CD14-positive monocyte (primary cell): Measurements from ENCODE around the gene NFKB2. TPM values are rescaled to one million over a fixed set of nuclear protein-coding genes. Genes with fewer than 3 reads are reported as not detected.

Experiments used
- DNase-seq, 3 donors: peaks; one replicate each; pipeline ENCODE4 v3.0.0-alpha.2; 2011 to 2022
- H2AFZ ChIP-seq: 2 replicates; pipeline ENCODE4 v1.6.0; 2012; ENCODE audit warnings: mild to moderate bottlenecking, low read depth, low read length, inconsistent platforms; ENCODE audit not compliant: insufficient read depth, poor library complexity, severe bottlenecking
- H3K27ac ChIP-seq, 2 donors: 1 replicate in 1 of 2; 2 replicates in 1 of 2; pipeline ENCODE4 v1.5.1; 2012 to 2013; ENCODE audit warnings: low read length in 2 of 2, control low read depth in 1 of 2, inconsistent platforms in 1 of 2, low read depth in 1 of 2, mild to moderate bottlenecking in 1 of 2
- H3K27me3 ChIP-seq, 2 donors: one replicate each; pipeline versions ENCODE4 v1.6.0 to v1.6.1; 2011 to 2013; ENCODE audit warnings: low read length in 2 of 2; ENCODE audit not compliant: control insufficient read depth in 2 of 2, insufficient read depth in 2 of 2
- H3K36me3 ChIP-seq, 2 donors: replicated peaks in 1 of 2; 1 replicate in 1 of 2; 2 replicates in 1 of 2; pipeline versions ENCODE4 v1.5.1 to v1.6.1; 2012 to 2013; ENCODE audit warnings: low read length in 2 of 2, control low read depth in 1 of 2, inconsistent platforms in 1 of 2, mild to moderate bottlenecking in 1 of 2; ENCODE audit not compliant: insufficient read depth in 2 of 2, control insufficient read depth in 1 of 2
- H3K4me1 ChIP-seq, 2 donors: 1 replicate in 1 of 2; 2 replicates in 1 of 2; pipeline versions ENCODE4 v1.5.1 to v1.6.1; 2012 to 2013; ENCODE audit warnings: low read length in 2 of 2, control low read depth in 1 of 2, inconsistent platforms in 1 of 2, mild to moderate bottlenecking in 1 of 2, moderate library complexity in 1 of 2; ENCODE audit not compliant: insufficient read depth in 2 of 2, control insufficient read depth in 1 of 2
- H3K4me2 ChIP-seq: replicated peaks from 2 replicates; pipeline ENCODE3; 2012; ENCODE audit warnings: low read length, moderate library complexity, mild to moderate bottlenecking; ENCODE audit not compliant: poor library complexity, severe bottlenecking; ENCODE audit errors: extremely low read depth
- H3K4me3 ChIP-seq, 3 experiments: fragments of 200-600 bp in 1 of 3; sonication (generic) in 1 of 3; replicated peaks in 1 of 3; 1 replicate in 2 of 3; 2 replicates in 1 of 3; pipeline ENCODE4 v1.5.1; 2011 to 2013; ENCODE audit warnings: low read length in 3 of 3, mild to moderate bottlenecking in 3 of 3, control low read depth in 2 of 3, low read depth in 2 of 3, inconsistent platforms in 1 of 3, moderate library complexity in 1 of 3
- H3K79me2 ChIP-seq: 2 replicates; pipeline ENCODE4 v1.6.0; 2012; ENCODE audit warnings: mild to moderate bottlenecking, control low read depth, inconsistent platforms, low read length, moderate library complexity; ENCODE audit not compliant: insufficient read depth
- H3K9ac ChIP-seq: 2 replicates; pipeline ENCODE4 v1.6.0; 2017; ENCODE audit warnings: low read length, mild to moderate bottlenecking; ENCODE audit not compliant: insufficient read depth, poor library complexity, severe bottlenecking
- H3K9me3 ChIP-seq, 2 donors: replicated peaks in 1 of 2; 1 replicate in 1 of 2; 2 replicates in 1 of 2; pipeline versions ENCODE4 v1.5.1 to v1.6.1; 2012 to 2013; ENCODE audit warnings: low read length in 2 of 2, control low read depth in 1 of 2; ENCODE audit not compliant: control insufficient read depth in 1 of 2, insufficient read depth in 1 of 2
- H4K20me1 ChIP-seq: 2 replicates; pipeline ENCODE4 v1.6.0; 2012; ENCODE audit warnings: mild to moderate bottlenecking, low read length, control low read depth, moderate library complexity; ENCODE audit not compliant: insufficient read depth
- H3K27ac Mint-ChIP-seq, 7 donors: one replicate each; pipeline ENCODE4 v1.8.0; 2020; ENCODE audit warnings: mild to moderate bottlenecking in 7 of 7, mixed read lengths in 7 of 7, moderate library complexity in 6 of 7, inconsistent platforms in 2 of 7
- H3K27me3 Mint-ChIP-seq, 3 donors: one replicate each; pipeline ENCODE4 v1.8.0; 2021 to 2022; ENCODE audit warnings: low read depth in 3 of 3, mild to moderate bottlenecking in 3 of 3, mixed read lengths in 3 of 3, moderate library complexity in 3 of 3, inconsistent platforms in 1 of 3
- H3K36me3 Mint-ChIP-seq, 2 donors: one replicate each; pipeline ENCODE4 v1.8.0; 2020; ENCODE audit warnings: mixed read lengths in 2 of 2, inconsistent platforms in 1 of 2, mild to moderate bottlenecking in 1 of 2
- H3K4me1 Mint-ChIP-seq: one replicate; pipeline ENCODE4 v1.8.0; 2020; ENCODE audit warnings: mild to moderate bottlenecking, mixed read lengths
- H3K4me3 Mint-ChIP-seq, 2 donors: one replicate each; pipeline ENCODE4 v1.8.0; 2020; ENCODE audit warnings: mild to moderate bottlenecking in 2 of 2, mixed read lengths in 2 of 2, moderate library complexity in 1 of 2
- H3K9me3 Mint-ChIP-seq, 7 donors: one replicate each; pipeline ENCODE4 v1.8.0; 2020 to 2022; ENCODE audit warnings: mixed read lengths in 7 of 7, mild to moderate bottlenecking in 6 of 7, moderate library complexity in 6 of 7, inconsistent platforms in 2 of 7
- CTCF ChIP-seq: fragments of 200-600 bp; IDR thresholded peaks from one replicate; pipeline ENCODE4 v1.8.0; 2022; ENCODE audit warnings: antibody characterized with exemption, mild to moderate bottlenecking
- WGBS: methylation state at CpG from one replicate; pipeline ENCODE4 v1.1.5; 2013; ENCODE audit warnings: missing lambda C conversion rate; ENCODE audit not compliant: insufficient coverage; 5-methylcytosine and 5-hydroxymethylcytosine counted together
- intact Hi-C, 2 donors: fragments of 100-400 bp; cut with micrococcal nuclease; formaldehyde crosslinking; loops; one replicate each; pipeline versions ENCODE4 v1.15.0 to v1.15.1; 2023
- polyA plus RNA-seq, 3 donors: library from polyadenylated mRNA; depleted of rRNA in 1 of 3; unstranded in 2 of 3; stranded (reverse) in 1 of 3; fragments of 300-500 nt in 2 of 3; fragments of >200 nt in 1 of 3; fragmentation: Illumina TruSeq in 2 of 3; gene quantifications; 1 replicate in 2 of 3; 2 replicates in 1 of 3; pipeline ENCODE4 v1.2.3, GENCODE V29; 2012 to 2021

The NFKB2 gene
- polyA plus RNA-seq, 3 donors = 6.8 to 111 (median 15.0) TPM

- WGBS = 89% methylated on average over 13 of the region's 14 CpGs
- Mint-ChIP-seq H3K36me3 (peaks cover 4 to 15% of the 10 kb centered on the region in 2 donors), H3K4me1 (peaks cover 25% of the 10 kb centered on the region), H3K27me3 (peaks cover 59 to 83% (median 60%) of the 10 kb centered on the region in 3 donors), H3K4me3 (peak overlapping the region in 1 of 2 donors; percentile 80), H3K9me3 (peaks cover 0 to 17% (median 11%) of the 10 kb centered on the region in 7 donors), H3K27ac (no peak overlapping the region)
- Histone ChIP-seq H2AFZ (no peak overlapping the region), H3K9me3 (peaks cover 0 to 35% of the 10 kb centered on the region in 2 donors), H3K4me1 (peaks cover 6 to 22% of the 10 kb centered on the region in 2 donors), H3K27me3 (peaks cover 50 to 68% of the 10 kb centered on the region in 2 donors), H3K79me2 (no peaks in the 10 kb centered on the region), H4K20me1 (no peaks in the 10 kb centered on the region), H3K9ac (no peak overlapping the region), H3K4me2 (no peak overlapping the region), H3K27ac (no peak overlapping the region), H3K36me3 (no peaks in the 10 kb centered on the region), H3K4me3 (no peak overlapping the region)
- DNase-seq = no peak
- intact Hi-C loops = no loop called here
- TF ChIP-seq CTCF = no peak
These were observed 16.1 kb downstream of the NFKB2 start for GRCh38 chr10:102411341-102412255.

DNA sequence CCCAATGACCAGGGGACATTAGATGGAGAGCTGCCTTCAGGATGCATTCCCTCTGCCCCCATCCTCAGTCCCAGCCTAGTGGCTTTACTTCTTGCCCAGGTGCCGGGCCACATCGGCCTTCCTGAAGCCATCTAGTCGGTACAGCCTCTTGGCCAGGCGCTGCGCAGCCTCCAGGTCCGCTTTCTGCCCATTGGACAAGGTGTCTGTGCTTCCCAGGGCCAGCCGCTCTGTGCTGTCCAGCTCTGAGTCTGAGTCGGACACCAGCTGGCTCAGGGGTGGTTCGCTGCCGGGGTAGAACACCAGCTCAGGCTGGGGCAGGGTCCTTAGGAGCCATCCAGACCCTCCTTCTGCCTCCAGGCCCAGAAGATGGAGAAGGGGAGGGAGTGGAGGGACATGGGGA is 16.8 kb downstream of the NFKB2 start:
- no peak for DNase-seq
- Histone ChIP-seq H3K27me3 (peaks cover 49 to 69% of the 10 kb centered on the region in 2 donors), H3K36me3 (no peaks in the 10 kb centered on the region), H3K9me3 (peaks cover 0 to 35% of the 10 kb centered on the region in 2 donors), H3K4me2 (no peak overlapping the region), H3K4me1 (peaks cover 6 to 22% of the 10 kb centered on the region in 2 donors), H4K20me1 (no peaks in the 10 kb centered on the region), H3K27ac (no peak overlapping the region), H3K79me2 (no peaks in the 10 kb centered on the region), H2AFZ (no peak overlapping the region), H3K4me3 (no peak overlapping the region), H3K9ac (no peak overlapping the region)
- Mint-ChIP-seq H3K36me3 (peaks cover 4 to 15% of the 10 kb centered on the region in 2 donors), H3K4me1 (peaks cover 25% of the 10 kb centered on the region), H3K9me3 (peaks cover 0 to 17% (median 11%) of the 10 kb centered on the region in 7 donors), H3K4me3 (peak overlapping the region in 1 of 2 donors; percentile 67), H3K27ac (no peak overlapping the region), H3K27me3 (peaks cover 57 to 81% (median 58%) of the 10 kb centered on the region in 3 donors)
- 87% methylated on average over 6 of the region's 10 CpGs for WGBS
- intact Hi-C loops = no loop called here
- TF ChIP-seq CTCF = no peak
